HepG2 (cell line): ENCODE results near the gene ZMAT2. TPM values are rescaled to one million over a fixed set of nuclear protein-coding genes. Genes with fewer than 3 reads are reported as not detected.
A peak's percentile ranks its signal among the peaks of the same experiment; 100 is the strongest.

ENCODE experiments used
- CEBPB ChIP-seq: IDR thresholded peaks from 2 replicates; pipeline ENCODE4 v1.6.1; 2011; ENCODE audit warnings: low read depth, low read length, improper control_type of control experiment, borderline replicate concordance
- EP300 ChIP-seq, 3 experiments: sonication (generic) in 1 of 3; formaldehyde crosslinking in 1 of 3; IDR thresholded peaks; 2 replicates each; pipeline versions ENCODE4 v1.5.1 to v1.6.1; 2011 to 2020; ENCODE audit warnings: low read depth in 2 of 3, low read length in 2 of 3, borderline replicate concordance in 1 of 3, improper control_type of control experiment in 1 of 3, mild to moderate bottlenecking in 1 of 3, missing genetic modification reagents in 1 of 3, moderate library complexity in 1 of 3
- FIP1L1 ChIP-seq: fragments of 200-400 bp; formaldehyde crosslinking; IDR thresholded peaks from 2 replicates; pipeline ENCODE4 v1.6.1; 2018; ENCODE audit warnings: low read depth, mild to moderate bottlenecking, low read length, moderate library complexity, borderline replicate concordance; ENCODE audit not compliant: insufficient read depth
- FOXP1 ChIP-seq, 2 experiments: fragments of 450-650 bp in 1 of 2; IDR thresholded peaks; 2 replicates each; pipeline ENCODE4 v1.6.1; 2017 to 2018; ENCODE audit warnings: antibody characterized with exemption in 1 of 2
- FUBP1 ChIP-seq: sonication (generic); formaldehyde crosslinking; IDR thresholded peaks from 2 replicates; pipeline ENCODE4 v1.5.1; 2020; ENCODE audit warnings: missing genetic modification reagents, mild to moderate bottlenecking, borderline replicate concordance
- GATAD1 ChIP-seq: IDR thresholded peaks from 2 replicates; pipeline ENCODE4 v1.6.1; 2016; ENCODE audit warnings: missing genetic modification reagents, missing compliant biosample characterization
- LRRFIP1 ChIP-seq: sonication (generic); formaldehyde crosslinking; conservative IDR thresholded peaks from 2 replicates; pipeline ENCODE4 v1.4.0; 2020; ENCODE audit warnings: missing genetic modification reagents
- MED8 ChIP-seq: sonication (generic); formaldehyde crosslinking; IDR thresholded peaks from 2 replicates; pipeline ENCODE4 v1.8.1; 2023; ENCODE audit warnings: mild to moderate bottlenecking, missing genetic modification reagents; ENCODE audit not compliant: insufficient replicate concordance
- SMAD1 ChIP-seq: sonication (generic); formaldehyde crosslinking; IDR thresholded peaks from 2 replicates; pipeline ENCODE4 v1.4.0; 2020; ENCODE audit warnings: missing genetic modification reagents, low read depth, mild to moderate bottlenecking, borderline replicate concordance
- TAF1 ChIP-seq: sonication (generic); formaldehyde crosslinking; IDR thresholded peaks from 2 replicates; pipeline ENCODE4 v1.4.0; 2020; ENCODE audit warnings: missing genetic modification reagents
- ZBTB4 ChIP-seq: sonication (generic); formaldehyde crosslinking; IDR thresholded peaks from 2 replicates; pipeline ENCODE4 v1.4.0; 2020; ENCODE audit warnings: missing genetic modification reagents, mild to moderate bottlenecking, borderline replicate concordance
- ZFP37 ChIP-seq: sonication (generic); formaldehyde crosslinking; IDR thresholded peaks from 2 replicates; pipeline ENCODE4 v1.4.0; 2020; ENCODE audit warnings: missing genetic modification reagents, borderline replicate concordance
- ZNF317 ChIP-seq: sonication (generic); formaldehyde crosslinking; IDR thresholded peaks from 2 replicates; pipeline ENCODE4 v1.5.0; 2020; ENCODE audit warnings: mild to moderate bottlenecking, missing genetic modification reagents
- ZNF44 ChIP-seq: sonication (generic); formaldehyde crosslinking; IDR thresholded peaks from 2 replicates; pipeline ENCODE4 v1.5.1; 2020; ENCODE audit warnings: mild to moderate bottlenecking, missing genetic modification reagents
- ZNF615 ChIP-seq: sonication (generic); formaldehyde crosslinking; IDR thresholded peaks from 2 replicates; pipeline ENCODE4 v1.5.0; 2020; ENCODE audit warnings: mild to moderate bottlenecking, missing genetic modification reagents, borderline replicate concordance
- ZNF619 ChIP-seq: sonication (generic); formaldehyde crosslinking; IDR thresholded peaks from 2 replicates; pipeline ENCODE4 v1.4.0; 2020; ENCODE audit warnings: mild to moderate bottlenecking, missing genetic modification reagents
- polyA plus RNA-seq, 8 experiments: library from polyadenylated mRNA; depleted of rRNA in 3 of 8; stranded (reverse) in 7 of 8; unstranded in 1 of 8; fragments of >200 nt; fragmentation: Illumina TruSeq in 4 of 8; extraction: Trizol in 4 of 8; gene quantifications; 2 replicates each; pipeline versions ENCODE4 v1.2.1 to v1.2.3, GENCODE V29; 2011 to 2016; ENCODE audit warnings: low read depth in 4 of 8, missing spikeins in 1 of 8, mixed read lengths in 1 of 8; ENCODE audit not compliant: insufficient read depth in 1 of 8
- total RNA-seq, 5 experiments: library from RNA; depleted of rRNA; stranded (reverse); fragments of >200 nt; fragmentation: Illumina TruSeq; extraction: Trizol; gene quantifications; 2 replicates each; pipeline ENCODE4 v1.2.3, GENCODE V29; 2016; ENCODE audit warnings: low read depth in 1 of 5

Gene ZMAT2
- total and polyA plus RNA-seq, 2 of the 13 experiments (the other 11 are each of a cell fraction or from before 2014, with no cell fraction given): 35.4 to 92.8 TPM

- TF ChIP-seq LRRFIP1 (CRISPR knock-in tag) (no peak), ZNF619 (CRISPR knock-in tag) (peak; percentile 47; the same call in 1 of the 2 replicates), ZNF44 (CRISPR knock-in tag) (no peak), SMAD1 (CRISPR knock-in tag) (peak; percentile 53; the same call in 1 of the 2 replicates), EP300 (IDR thresholded peaks at IDR 0.05; ENCODE audit: low read depth in 2 of 2, low read length in 2 of 2) (peak in 1 of 2 experiments; percentile 34; a peak in 1 of 4 replicates), EP300 (CRISPR knock-in tag; IDR thresholded peaks at IDR 0.05; ENCODE audit: borderline replicate concordance) (no peak), ZBTB4 (peak; percentile 70; the same call in 1 of the 2 replicates), TAF1 (peak; percentile 90), FOXP1 (IDR thresholded peaks at IDR 0.05) (no peak), FOXP1 (CRISPR knock-in tag; IDR thresholded peaks at IDR 0.05) (no peak), MED8 (CRISPR knock-in tag) (peak; percentile 78), CEBPB (no peak), FIP1L1 (0 out of 2 replicates have a peak, but pooled peaks have one; percentile 57), FUBP1 (no peak), ZNF615 (CRISPR knock-in tag) (peak; percentile 77; the same call in 1 of the 2 replicates), ZFP37 (CRISPR knock-in tag) (0 out of 2 replicates have a peak, but pooled peaks have one; percentile 74), GATAD1 (CRISPR knock-in tag) (peak; percentile 94), ZNF317 (peak; percentile 21; the same call in 1 of the 2 replicates)
Observed at GRCh38 chr5:140690941-140691924, 9.0 kb upstream of the ZMAT2 start, which contains the start of the genes HARS1 and HARS2 (continued).
